CD4-positive, alpha-beta T cell (primary cell): Measurements from ENCODE around the gene IL1R2. TPM values are rescaled to one million over a fixed set of nuclear protein-coding genes. Genes with fewer than 3 reads are reported as not detected.

Source experiments
- ATAC-seq: fragments of 200-7000 bp; cut with Tn5 transposase; one replicate; pipeline ENCODE4 v1.10.0; 2022; ENCODE audit warnings: mild to moderate bottlenecking; ENCODE audit not compliant: poor library complexity
- CTCF ChIA-PET: fragments of 350-600 bp; sonication (Branson Sonifier 250); formaldehyde crosslinking; loops from one replicate; lab custom pipeline; 2021; ENCODE audit warnings: antibody characterized with exemption, inconsistent platforms; lab: Charles Lee
- POLR2A ChIA-PET: fragments of 350-600 bp; sonication (Branson Sonifier 250); formaldehyde crosslinking; loops from one replicate; lab custom pipeline; 2021; ENCODE audit warnings: antibody characterized with exemption, inconsistent platforms; lab: Charles Lee
- DNase-seq, 14 experiments: peaks; one replicate each; pipeline ENCODE4 v3.0.0-alpha.2; 2013 to 2020; ENCODE audit warnings: mixed read lengths in 2 of 14
- H3K27ac ChIP-seq, 2 donors: one replicate each; pipeline versions ENCODE4 v1.5.1 to v1.7.0; 2013; ENCODE audit warnings: low read length in 2 of 2, low read depth in 1 of 2, mild to moderate bottlenecking in 1 of 2
- H3K27me3 ChIP-seq, 2 experiments: 1 replicate in 1 of 2; 2 replicates in 1 of 2; pipeline versions ENCODE4 v1.6.1 to v1.7.0; 2013; ENCODE audit warnings: low read length in 2 of 2, control low read depth in 1 of 2, mild to moderate bottlenecking in 1 of 2, moderate library complexity in 1 of 2; ENCODE audit not compliant: insufficient read depth in 2 of 2, control insufficient read depth in 1 of 2
- H3K36me3 ChIP-seq: one replicate; pipeline ENCODE4 v1.6.1; 2013; ENCODE audit warnings: low read length, control low read depth; ENCODE audit not compliant: insufficient read depth
- H3K4me1 ChIP-seq: one replicate; pipeline ENCODE4 v1.6.1; 2013; ENCODE audit warnings: low read length, control low read depth; ENCODE audit not compliant: insufficient read depth
- H3K4me3 ChIP-seq: one replicate; pipeline ENCODE4 v1.5.1; 2013; ENCODE audit warnings: mild to moderate bottlenecking, low read length, moderate library complexity
- H3K9me3 ChIP-seq, 2 experiments: 1 replicate in 1 of 2; 2 replicates in 1 of 2; pipeline versions ENCODE4 v1.6.1 to v1.7.0; 2013; ENCODE audit warnings: low read length in 2 of 2, mild to moderate bottlenecking in 2 of 2, control low read depth in 1 of 2, moderate library complexity in 1 of 2; ENCODE audit not compliant: control insufficient read depth in 1 of 2, insufficient read depth in 1 of 2
- H3K27ac Mint-ChIP-seq: one replicate; pipeline ENCODE4 v1.8.0; 2020; ENCODE audit warnings: mixed read lengths
- H3K27me3 Mint-ChIP-seq: one replicate; pipeline ENCODE4 v1.8.0; 2021; ENCODE audit warnings: mixed read lengths
- H3K36me3 Mint-ChIP-seq: one replicate; pipeline ENCODE4 v1.8.0; 2021; ENCODE audit warnings: low read depth, mixed read lengths
- H3K4me1 Mint-ChIP-seq: one replicate; pipeline ENCODE4 v1.8.0; 2021; ENCODE audit warnings: low read depth, mixed read lengths
- H3K4me3 Mint-ChIP-seq: one replicate; pipeline ENCODE4 v1.8.0; 2020; ENCODE audit warnings: mild to moderate bottlenecking, mixed read lengths
- H3K9me3 Mint-ChIP-seq: one replicate; pipeline ENCODE4 v1.8.0; 2020; ENCODE audit warnings: mixed read lengths
- intact Hi-C, 2 experiments: fragments of 100-400 bp; cut with DNase I in 1 of 2; cut with micrococcal nuclease in 1 of 2; formaldehyde crosslinking; loops; one replicate each; pipeline versions ENCODE4 v1.15.1 to v1.9.0; 2023 to 2025; cut with DNase I, micrococcal nuclease
- total RNA-seq, 174 experiments: library from RNA in 2 of 174; stranded (reverse) in 2 of 174; gene quantifications; one replicate each; pipeline ENCODE4 v1.2.3 and lab custom pipeline; 2021 to 2026
- TF ChIP-seq, protein P1 (sequence below): fragments of 200-600 bp; IDR thresholded peaks from one replicate; pipeline ENCODE4 v1.8.0; 2022; ENCODE audit warnings: antibody characterized with exemption, mild to moderate bottlenecking

The IL1R2 gene
- total RNA-seq, 2 experiments from 2014 or later = 0.31 to 0.47 TPM

DNA sequence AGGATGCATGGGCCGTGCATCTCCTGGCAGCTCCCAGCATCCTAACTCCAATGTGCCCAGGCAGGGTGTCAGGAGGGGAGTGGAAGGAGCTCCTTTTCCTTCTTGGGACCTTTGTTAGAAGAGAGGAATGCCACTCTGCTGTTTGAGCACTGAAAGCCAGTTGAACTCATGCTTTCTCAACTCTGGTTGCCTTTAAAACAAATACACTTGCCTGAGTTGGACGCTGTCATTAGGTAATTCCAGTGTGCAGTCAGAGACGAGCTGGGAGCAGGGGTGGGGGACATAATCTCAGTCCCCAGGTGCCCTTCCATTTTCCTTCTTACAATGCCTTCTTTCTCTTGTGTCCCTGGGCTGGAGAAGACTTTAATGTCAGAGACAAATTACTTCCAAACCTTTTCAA is 44.4 kb upstream of the IL1R2 start:
- H3K36me3 ChIP-seq = no peaks in the 10 kb centered on the region
- H3K27me3 Mint-ChIP-seq = no peaks in the 10 kb centered on the region
- no peak overlapping the region for H3K27ac ChIP-seq
- no peaks in the 10 kb centered on the region for H3K36me3 Mint-ChIP-seq
- TF ChIP-seq, protein P1, sequence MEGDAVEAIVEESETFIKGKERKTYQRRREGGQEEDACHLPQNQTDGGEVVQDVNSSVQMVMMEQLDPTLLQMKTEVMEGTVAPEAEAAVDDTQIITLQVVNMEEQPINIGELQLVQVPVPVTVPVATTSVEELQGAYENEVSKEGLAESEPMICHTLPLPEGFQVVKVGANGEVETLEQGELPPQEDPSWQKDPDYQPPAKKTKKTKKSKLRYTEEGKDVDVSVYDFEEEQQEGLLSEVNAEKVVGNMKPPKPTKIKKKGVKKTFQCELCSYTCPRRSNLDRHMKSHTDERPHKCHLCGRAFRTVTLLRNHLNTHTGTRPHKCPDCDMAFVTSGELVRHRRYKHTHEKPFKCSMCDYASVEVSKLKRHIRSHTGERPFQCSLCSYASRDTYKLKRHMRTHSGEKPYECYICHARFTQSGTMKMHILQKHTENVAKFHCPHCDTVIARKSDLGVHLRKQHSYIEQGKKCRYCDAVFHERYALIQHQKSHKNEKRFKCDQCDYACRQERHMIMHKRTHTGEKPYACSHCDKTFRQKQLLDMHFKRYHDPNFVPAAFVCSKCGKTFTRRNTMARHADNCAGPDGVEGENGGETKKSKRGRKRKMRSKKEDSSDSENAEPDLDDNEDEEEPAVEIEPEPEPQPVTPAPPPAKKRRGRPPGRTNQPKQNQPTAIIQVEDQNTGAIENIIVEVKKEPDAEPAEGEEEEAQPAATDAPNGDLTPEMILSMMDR = no peak
- H3K4me1 ChIP-seq = no peaks in the 10 kb centered on the region
- CTCF ChIA-PET = no interaction called here
- H3K4me3 Mint-ChIP-seq = no peak overlapping the region
- peaks cover 0 to 3% of the 10 kb centered on the region in 2 experiments for H3K27me3 ChIP-seq
- DNase-seq (no peak), ATAC-seq (no peak)
- no peak overlapping the region for H3K27ac Mint-ChIP-seq
- POLR2A ChIA-PET = no interaction called here
- intact Hi-C loops = loop anchor here in 1 of 2 experiments (5.0 kb wide), 1 partner anchor 55 kb away; no protein-coding TSS in a partner anchor
- no peak overlapping the region for H3K4me3 ChIP-seq
- no peaks in the 10 kb centered on the region for H3K4me1 Mint-ChIP-seq
- no peaks in the 10 kb centered on the region for H3K9me3 ChIP-seq
- peaks cover 5% of the 10 kb centered on the region for H3K9me3 Mint-ChIP-seq

DNA sequence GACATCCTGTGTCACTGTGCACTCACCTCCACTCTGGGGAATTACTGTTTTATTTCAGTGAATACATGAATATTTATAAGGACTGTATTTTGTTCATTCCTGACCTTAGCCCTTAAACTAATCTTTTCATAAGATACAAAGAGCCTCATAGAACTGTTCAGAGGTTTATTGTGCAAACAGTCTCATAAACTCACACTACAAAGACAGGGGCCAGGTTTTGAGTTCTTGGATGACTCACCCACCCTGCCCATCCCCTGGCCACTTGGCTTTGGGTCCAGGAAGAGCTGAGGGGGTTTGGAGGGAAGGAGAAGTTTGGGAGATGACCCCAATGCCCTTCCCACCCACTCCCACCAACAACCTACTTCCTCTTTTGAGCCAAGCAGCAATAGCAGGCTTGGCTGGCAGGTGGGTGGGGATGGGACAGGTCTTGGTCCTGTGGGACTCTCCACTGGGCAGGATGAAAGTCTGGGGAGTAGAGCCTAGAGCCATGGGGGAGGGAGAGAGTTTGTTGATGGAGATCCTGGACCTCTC is 43.1 kb upstream of the IL1R2 start:
- Histone ChIP-seq H3K9me3 (no peaks in the 10 kb centered on the region), H3K27me3 (peaks cover 0 to 3% of the 10 kb centered on the region in 2 experiments), H3K4me1 (no peaks in the 10 kb centered on the region), H3K27ac (no peak overlapping the region), H3K36me3 (no peaks in the 10 kb centered on the region), H3K4me3 (no peak overlapping the region)
- no peaks in the 10 kb centered on the region for H3K27me3 Mint-ChIP-seq
- TF ChIP-seq, protein P1 = no peak
- H3K4me3 Mint-ChIP-seq = no peak overlapping the region
- H3K4me1 Mint-ChIP-seq = no peaks in the 10 kb centered on the region
- no peaks in the 10 kb centered on the region for H3K36me3 Mint-ChIP-seq
- H3K27ac Mint-ChIP-seq = no peak overlapping the region
- ATAC-seq = no peak
- ChIA-PET POLR2A (no interaction called here), CTCF (no interaction called here)
- peaks cover 5% of the 10 kb centered on the region for H3K9me3 Mint-ChIP-seq
- intact Hi-C loops = loop anchor here in 1 of 2 experiments (5.0 kb wide), 1 partner anchor 54 kb away; no protein-coding TSS in a partner anchor
- DNase-seq = no peak

DNA sequence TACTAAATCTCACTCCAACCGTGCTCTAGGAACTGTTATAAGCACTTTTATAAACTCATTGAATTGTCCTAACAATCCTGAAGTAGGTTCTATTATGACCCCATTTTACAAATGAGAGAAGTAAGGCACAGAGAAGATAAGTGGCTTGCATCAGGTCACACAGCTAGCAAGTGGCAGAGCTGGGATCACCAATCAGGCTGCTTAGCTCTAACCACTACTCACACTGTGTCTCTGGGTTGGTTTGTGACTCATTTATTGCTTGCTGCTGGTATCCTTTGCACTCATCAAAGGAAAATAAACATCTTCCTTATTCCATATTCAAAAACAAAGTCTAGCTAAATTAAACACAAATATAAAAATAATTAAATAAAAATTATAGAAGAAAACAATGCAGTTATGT is 42.5 kb upstream of the IL1R2 start:
- Mint-ChIP-seq H3K27me3 (no peaks in the 10 kb centered on the region), H3K4me3 (no peak overlapping the region), H3K36me3 (no peaks in the 10 kb centered on the region), H3K27ac (no peak overlapping the region), H3K4me1 (no peaks in the 10 kb centered on the region), H3K9me3 (peaks cover 5% of the 10 kb centered on the region)
- no peaks in the 10 kb centered on the region for H3K4me1 ChIP-seq
- intact Hi-C loops = loop anchor here in 1 of 2 experiments (5.0 kb wide), 1 partner anchor 53 kb away; no protein-coding TSS in a partner anchor
- H3K27ac ChIP-seq = no peak overlapping the region
- H3K27me3 ChIP-seq = peaks cover 0 to 3% of the 10 kb centered on the region in 2 experiments
- no peak for DNase-seq
- TF ChIP-seq, protein P1 = no peak
- H3K9me3 ChIP-seq = no peaks in the 10 kb centered on the region
- CTCF ChIA-PET = no interaction called here
- H3K36me3 ChIP-seq = no peaks in the 10 kb centered on the region
- ATAC-seq = no peak
- POLR2A ChIA-PET = no interaction called here
- no peak overlapping the region for H3K4me3 ChIP-seq
